Renal cortical epithelial cell (primary cell): Measurements from ENCODE around the gene RNF13. TPM values are rescaled to one million over a fixed set of nuclear protein-coding genes. Genes with fewer than 3 reads are reported as not detected.
"Not testable (repeated sequence)": the region's sequence is repeated elsewhere in the genome, so short reads cannot be mapped to it uniquely, and the experiment has no call there.

Experiments
- DNase-seq: peaks from one replicate; pipeline ENCODE4 v3.0.0-alpha.2; 2011; ENCODE audit warnings: low read depth
- total RNA-seq: library from RNA; depleted of rRNA; stranded (reverse); fragments of >200 nt; gene quantifications from 2 replicates; pipeline ENCODE4 v1.2.3, GENCODE V29; 2014

Gene RNF13
- total RNA-seq, 1 donor from 2014 or later: 101 TPM

- peak; percentile 37 for DNase-seq
Measured at GRCh38 chr3:149898771-149899170, 85.8 kb downstream of the RNF13 start.

- no peak for DNase-seq
Measured at GRCh38 chr3:149900322-149900721, 87.3 kb downstream of the RNF13 start.

GRCh38 chr3:149901770-149902169, 88.8 kb downstream of the RNF13 start:
- no peak for DNase-seq

GRCh38 chr3:149902498-149903139, 89.6 kb downstream of the RNF13 start:
- peak; percentile 7 for DNase-seq

- DNase-seq: no peak
Measured at GRCh38 chr3:149906036-149906435, 93.0 kb downstream of the RNF13 start.

- DNase-seq: peak; percentile 8
Measured at GRCh38 chr3:149908424-149908957, 95.5 kb downstream of the RNF13 start.

GRCh38 chr3:149909923-149910322, 96.9 kb downstream of the RNF13 start:
- DNase-seq: no peak

- DNase-seq: no peak
Measured at GRCh38 chr3:149917124-149917667, 104.2 kb downstream of the RNF13 start.

- DNase-seq: no peak
Measured at GRCh38 chr3:149919509-149919908, 106.5 kb downstream of the RNF13 start.

GRCh38 chr3:149920119-149920518, 107.1 kb downstream of the RNF13 start:
- DNase-seq: no peak

GRCh38 chr3:149933008-149933407, 120.0 kb downstream of the RNF13 start:
- no peak for DNase-seq

- DNase-seq: no peak
Measured at GRCh38 chr3:149933858-149934257, 120.8 kb downstream of the RNF13 start.

GRCh38 chr3:149934524-149934923, 121.5 kb downstream of the RNF13 start:
- DNase-seq: peak; percentile 73

GRCh38 chr3:149936812-149937230, 123.8 kb downstream of the RNF13 start:
- DNase-seq: peak; percentile 58

- not testable (repeated sequence) for DNase-seq
Measured at GRCh38 chr3:149938392-149939055, 125.5 kb downstream of the RNF13 start.

GRCh38 chr3:149941186-149941585, 128.2 kb downstream of the RNF13 start:
- no peak for DNase-seq

GRCh38 chr3:149941946-149942345, 128.9 kb downstream of the RNF13 start:
- DNase-seq: no peak

- DNase-seq: no peak
Measured at GRCh38 chr3:149942409-149942808, 129.4 kb downstream of the RNF13 start.

- not testable (repeated sequence) for DNase-seq
Measured at GRCh38 chr3:149943966-149944365, 131.0 kb downstream of the RNF13 start.

- DNase-seq: no peak
Measured at GRCh38 chr3:149947231-149947630, 134.2 kb downstream of the RNF13 start.

GRCh38 chr3:149949181-149949580, 136.2 kb downstream of the RNF13 start:
- no peak for DNase-seq

GRCh38 chr3:149954812-149955211, 141.8 kb downstream of the RNF13 start:
- DNase-seq: no peak

GRCh38 chr3:149955449-149955848, 142.4 kb downstream of the RNF13 start:
- no peak for DNase-seq
